HFFc6 (cell line): ENCODE data around the gene ZNF526. TPM values are rescaled to one million over a fixed set of nuclear protein-coding genes. Genes with fewer than 3 reads are reported as not detected.
A peak's percentile ranks its signal among the peaks of the same experiment; 100 is the strongest.

Source experiments
- DNase-seq: peaks from one replicate; pipeline ENCODE4 v3.0.0-alpha.2; 2018
- H3K27ac Mint-ChIP-seq: 2 replicates; pipeline ENCODE4 v1.8.0; 2020; ENCODE audit warnings: mild to moderate bottlenecking, mixed read lengths
- H3K27me3 Mint-ChIP-seq: 2 replicates; pipeline ENCODE4 v1.8.0; 2021; ENCODE audit warnings: mild to moderate bottlenecking, moderate library complexity, mixed read lengths; ENCODE audit not compliant: insufficient read depth
- H3K36me3 Mint-ChIP-seq: 2 replicates; pipeline ENCODE4 v1.8.0; 2021; ENCODE audit warnings: low read depth, mixed read lengths
- H3K4me1 Mint-ChIP-seq: 2 replicates; pipeline ENCODE4 v1.8.0; 2020; ENCODE audit warnings: low read depth, mixed read lengths
- H3K4me3 Mint-ChIP-seq: 2 replicates; pipeline ENCODE4 v1.8.0; 2020; ENCODE audit warnings: mild to moderate bottlenecking, moderate library complexity, mixed read lengths
- H3K9me3 Mint-ChIP-seq: 2 replicates; pipeline ENCODE4 v1.8.0; 2020; ENCODE audit warnings: mild to moderate bottlenecking, mixed read lengths
- CTCF ChIP-seq: fragments of 200-600 bp; sonication (generic); IDR thresholded peaks from 2 replicates; pipeline ENCODE4 v1.5.0; 2021; ENCODE audit warnings: antibody characterized with exemption, mild to moderate bottlenecking
- total RNA-seq, 6 experiments: library from RNA; stranded (reverse); fragmentation: NEBNext Ultra II Directional; extraction: Animal tissue kit (Norgen Biotek cat#: 25700); gene quantifications; 2 replicates in 1 of 6; 3 replicates in 5 of 6; pipeline ENCODE4 v1.2.3, GENCODE V29; 2021

ZNF526 gene
- total RNA-seq, 6 experiments from 2014 or later = 14.0 to 18.2 (median 16.1) TPM

- Mint-ChIP-seq H3K4me1 (peaks cover 46% of the 10 kb centered on the region), H3K36me3 (peaks cover 9% of the 10 kb centered on the region), H3K9me3 (no peaks in the 10 kb centered on the region; the same call in 1 of the 2 replicates), H3K4me3 (no peak overlapping the region), H3K27ac (peak overlapping the region; percentile 70), H3K27me3 (peaks cover 6% of the 10 kb centered on the region)
- no peak for TF ChIP-seq CTCF
- DNase-seq = no peak
These were observed 30.1 kb downstream of the ZNF526 start for GRCh38 chr19:42250183-42250665.

GRCh38 chr19:42250666-42251531 is 30.8 kb downstream of the ZNF526 start:
- H3K9me3 Mint-ChIP-seq = no peaks in the 10 kb centered on the region; the same call in 1 of the 2 replicates
- peaks cover 3% of the 10 kb centered on the region; the same call in 1 of the 2 replicates for H3K27me3 Mint-ChIP-seq
- no peak for DNase-seq
- peaks cover 9% of the 10 kb centered on the region for H3K36me3 Mint-ChIP-seq
- peaks cover 43% of the 10 kb centered on the region for H3K4me1 Mint-ChIP-seq
- H3K4me3 Mint-ChIP-seq = peak overlapping the region; percentile 75
- no peak for TF ChIP-seq CTCF
- H3K27ac Mint-ChIP-seq = peak overlapping the region; percentile 99

GRCh38 chr19:42251572-42252358 is 31.7 kb downstream of the ZNF526 start:
- peaks cover 43% of the 10 kb centered on the region for H3K4me1 Mint-ChIP-seq
- no peak for TF ChIP-seq CTCF
- peaks cover 3% of the 10 kb centered on the region; the same call in 1 of the 2 replicates for H3K27me3 Mint-ChIP-seq
- H3K4me3 Mint-ChIP-seq = peak overlapping the region; percentile 98
- peaks cover 9% of the 10 kb centered on the region for H3K36me3 Mint-ChIP-seq
- H3K9me3 Mint-ChIP-seq = no peaks in the 10 kb centered on the region; the same call in 1 of the 2 replicates
- H3K27ac Mint-ChIP-seq = peak overlapping the region; percentile 99
- no peak for DNase-seq

- H3K4me3 Mint-ChIP-seq = peak overlapping the region; percentile 98
- H3K27ac Mint-ChIP-seq = peak overlapping the region; percentile 99
- H3K36me3 Mint-ChIP-seq = peaks cover 9% of the 10 kb centered on the region
- H3K9me3 Mint-ChIP-seq = no peaks in the 10 kb centered on the region; the same call in 1 of the 2 replicates
- peaks cover 40% of the 10 kb centered on the region for H3K4me1 Mint-ChIP-seq
- peak; percentile 66 for DNase-seq
- peaks cover 3% of the 10 kb centered on the region; the same call in 1 of the 2 replicates for H3K27me3 Mint-ChIP-seq
- no peak for TF ChIP-seq CTCF
These were observed 32.5 kb downstream of the ZNF526 start for GRCh38 chr19:42252365-42253244.
